ENCODE data around the gene MAGED1.

DNA sequence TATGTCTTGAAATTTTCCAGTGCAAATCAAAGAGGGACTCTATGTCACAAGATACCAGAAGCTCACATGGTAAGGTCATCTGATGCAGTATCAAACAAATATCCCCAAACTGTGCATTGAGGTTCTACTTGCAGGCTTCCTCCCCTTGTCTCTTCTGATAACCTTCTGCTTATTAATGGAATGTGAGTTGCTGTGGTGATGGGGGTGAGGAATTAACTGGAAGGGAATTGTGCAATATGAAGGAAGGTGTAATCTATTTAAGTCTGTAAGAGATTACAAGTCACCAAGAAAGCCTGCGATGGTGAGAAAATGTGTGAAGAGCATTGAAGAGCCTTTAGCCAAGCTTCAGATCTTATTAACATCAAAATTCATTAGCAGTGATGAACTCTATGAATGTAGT is 15.4 kb upstream of the MAGED1 start:
- TF ChIP-seq, protein P1, sequence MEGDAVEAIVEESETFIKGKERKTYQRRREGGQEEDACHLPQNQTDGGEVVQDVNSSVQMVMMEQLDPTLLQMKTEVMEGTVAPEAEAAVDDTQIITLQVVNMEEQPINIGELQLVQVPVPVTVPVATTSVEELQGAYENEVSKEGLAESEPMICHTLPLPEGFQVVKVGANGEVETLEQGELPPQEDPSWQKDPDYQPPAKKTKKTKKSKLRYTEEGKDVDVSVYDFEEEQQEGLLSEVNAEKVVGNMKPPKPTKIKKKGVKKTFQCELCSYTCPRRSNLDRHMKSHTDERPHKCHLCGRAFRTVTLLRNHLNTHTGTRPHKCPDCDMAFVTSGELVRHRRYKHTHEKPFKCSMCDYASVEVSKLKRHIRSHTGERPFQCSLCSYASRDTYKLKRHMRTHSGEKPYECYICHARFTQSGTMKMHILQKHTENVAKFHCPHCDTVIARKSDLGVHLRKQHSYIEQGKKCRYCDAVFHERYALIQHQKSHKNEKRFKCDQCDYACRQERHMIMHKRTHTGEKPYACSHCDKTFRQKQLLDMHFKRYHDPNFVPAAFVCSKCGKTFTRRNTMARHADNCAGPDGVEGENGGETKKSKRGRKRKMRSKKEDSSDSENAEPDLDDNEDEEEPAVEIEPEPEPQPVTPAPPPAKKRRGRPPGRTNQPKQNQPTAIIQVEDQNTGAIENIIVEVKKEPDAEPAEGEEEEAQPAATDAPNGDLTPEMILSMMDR (IDR thresholded peaks at IDR 0.05), result no peak
- TF ChIP-seq POLR2AphosphoS5 (IDR thresholded peaks at IDR 0.05) (no peak), POLR2A (IDR thresholded peaks at IDR 0.05) (no peak), EP300 (IDR thresholded peaks at IDR 0.05) (no peak)

All from gastroesophageal sphincter (tissue), 3 donors.